A549 (cell line): ENCODE measurements around the gene CFAP46. TPM values are rescaled to one million over a fixed set of nuclear protein-coding genes. Genes with fewer than 3 reads are reported as not detected.

Source experiments
- ATAC-seq, 2 experiments: fragments of 200-7000 bp in 1 of 2; fragments of >200 bp in 1 of 2; cut with Nextera tagmentation in 1 of 2; cut with Tn5 transposase in 1 of 2; 3 replicates each; pipeline versions ENCODE4 v1.8.0 to v1.9.1; 2018 to 2020; ENCODE audit warnings: mild to moderate bottlenecking in 1 of 2, moderate library complexity in 1 of 2
- CTCF ChIA-PET: fragments of 300-600 bp; sonication (Branson Sonifier 250); formaldehyde crosslinking; extraction: SDS; loops from one replicate; lab custom pipeline; 2021; ENCODE audit warnings: antibody characterized with exemption, inconsistent platforms; lab: Yijun Ruan, JAX
- POLR2A ChIA-PET: fragments of 350-600 bp; formaldehyde crosslinking; extraction: SDS; loops from one replicate; lab custom pipeline; 2021; ENCODE audit warnings: antibody characterized with exemption, inconsistent platforms; lab: Yijun Ruan, JAX
- DNase-seq, 2 experiments: peaks; one replicate each; pipeline versions ENCODE4 v3.0.0 to v3.0.0-alpha.2; 2011 to 2016; ENCODE audit warnings: low read depth in 1 of 2, low spot score in 1 of 2
- FAIRE-seq: peaks from 2 replicates; lab custom pipeline; 2011; peaks lifted over from hg19 to GRCh38; lab: Jason Lieb, UNC
- H3K27ac ChIP-seq, 2 experiments: fragments of >200 bp; sonication (Bioruptor Twin); formaldehyde crosslinking; 3 replicates each; pipeline ENCODE4 v1.5.1; 2016 to 2017
- H3K4me1 ChIP-seq: fragments of >200 bp; sonication (Bioruptor Twin); formaldehyde crosslinking; 3 replicates; pipeline ENCODE4 v1.6.1; 2016
- H3K4me2 ChIP-seq: fragments of >200 bp; sonication (Bioruptor Twin); formaldehyde crosslinking; 3 replicates; pipeline ENCODE4 v1.6.1; 2016
- H3K4me3 ChIP-seq: fragments of >200 bp; sonication (Bioruptor Twin); formaldehyde crosslinking; 3 replicates; pipeline ENCODE4 v1.5.1; 2016
- H3K9me3 ChIP-seq: fragments of >200 bp; sonication (Bioruptor Twin); formaldehyde crosslinking; 3 replicates; pipeline ENCODE4 v1.6.1; 2016
- ATOH8 ChIP-seq: fragments of 250-450 bp; sonication (Bioruptor Pico); IDR thresholded peaks from 2 replicates; pipeline ENCODE4 v1.5.0; 2020; ENCODE audit warnings: low read depth, mild to moderate bottlenecking, moderate library complexity
- CTCF ChIP-seq: fragments of >200 bp; sonication (Bioruptor Twin); formaldehyde crosslinking; IDR thresholded peaks from 3 replicates; pipeline ENCODE4 v1.5.1; 2016
- E2F6 ChIP-seq: IDR thresholded peaks from 2 replicates; pipeline ENCODE4 v1.6.1; 2012; ENCODE audit warnings: low read depth, borderline replicate concordance
- ESRRA ChIP-seq: fragments of 150-350 bp; IDR thresholded peaks from 2 replicates; pipeline ENCODE4 v1.6.1; 2014; ENCODE audit warnings: mild to moderate bottlenecking, low read length, borderline replicate concordance
- FOSB ChIP-seq: fragments of 250-450 bp; sonication (Bioruptor Pico); IDR thresholded peaks from 2 replicates; pipeline ENCODE4 v1.5.0; 2020; ENCODE audit warnings: mild to moderate bottlenecking, moderate library complexity
- FOXS1 ChIP-seq: fragments of 250-450 bp; sonication (Bioruptor Pico); IDR thresholded peaks from 2 replicates; pipeline ENCODE4 v1.5.0; 2020; ENCODE audit warnings: mild to moderate bottlenecking, moderate library complexity
- GATA3 ChIP-seq: IDR thresholded peaks from 2 replicates; pipeline ENCODE4 v1.6.1; 2012; ENCODE audit warnings: borderline replicate concordance
- HDAC2 ChIP-seq: fragments of 200-600 bp; sonication (generic); IDR thresholded peaks from 2 replicates; pipeline ENCODE4 v1.6.1; 2016
- HES2 ChIP-seq: fragments of >200 bp; sonication (Bioruptor Twin); formaldehyde crosslinking; IDR thresholded peaks from 2 replicates; pipeline ENCODE4 v1.6.1; 2016
- HEYL ChIP-seq: fragments of 250-450 bp; sonication (Bioruptor Pico); IDR thresholded peaks from 2 replicates; pipeline ENCODE4 v1.8.0; 2021; ENCODE audit warnings: mild to moderate bottlenecking, moderate library complexity
- HOXA7 ChIP-seq: fragments of 250-450 bp; sonication (Bioruptor Pico); IDR thresholded peaks from 2 replicates; pipeline ENCODE4 v1.5.0; 2020; ENCODE audit warnings: mild to moderate bottlenecking, moderate library complexity
- JUN ChIP-seq, 2 experiments: fragments of >200 bp; sonication (Bioruptor Twin); formaldehyde crosslinking; IDR thresholded peaks; 2 replicates in 1 of 2; 3 replicates in 1 of 2; pipeline ENCODE4 v1.6.1; 2016 to 2017
- JUNB ChIP-seq: fragments of >200 bp; sonication (Bioruptor Twin); formaldehyde crosslinking; IDR thresholded peaks from 2 replicates; pipeline ENCODE4 v1.6.1; 2016
- MAFK ChIP-seq: fragments of 450-650 bp; IDR thresholded peaks from 2 replicates; pipeline ENCODE4 v1.6.1; 2014; ENCODE audit not compliant: partially characterized antibody
- MAX ChIP-seq: IDR thresholded peaks from 2 replicates; pipeline ENCODE4 v1.6.1; 2012
- MAZ ChIP-seq: fragments of 150-350 bp; IDR thresholded peaks from 2 replicates; pipeline ENCODE4 v1.6.1; 2014; ENCODE audit warnings: antibody characterized with exemption, low read depth, low read length, borderline replicate concordance
- MYC ChIP-seq: IDR thresholded peaks from 2 replicates; pipeline ENCODE4 v1.6.1; 2012; ENCODE audit warnings: mild to moderate bottlenecking, inconsistent platforms, low read length, improper control_type of control experiment, borderline replicate concordance
- NFE2L2 ChIP-seq: fragments of 150-350 bp; conservative IDR thresholded peaks from 2 replicates; pipeline ENCODE4 v1.6.1; 2014; ENCODE audit warnings: low read length
- NR3C1 ChIP-seq: fragments of >200 bp; sonication (Bioruptor Twin); formaldehyde crosslinking; IDR thresholded peaks from 3 replicates; pipeline ENCODE4 v1.6.1; 2017
- PBX3 ChIP-seq: IDR thresholded peaks from 2 replicates; pipeline ENCODE4 v1.6.1; 2012
- PHF8 ChIP-seq: fragments of 200-600 bp; sonication (generic); IDR thresholded peaks from 2 replicates; pipeline ENCODE4 v1.6.1; 2016; ENCODE audit warnings: low read depth, mild to moderate bottlenecking, antibody characterized with exemption, moderate library complexity, borderline replicate concordance
- POLR2A ChIP-seq: IDR thresholded peaks from 2 replicates; pipeline ENCODE4 v1.6.1; 2012; ENCODE audit warnings: mild to moderate bottlenecking, low read length
- RARB ChIP-seq: fragments of 250-450 bp; sonication (Bioruptor Pico); IDR thresholded peaks from 2 replicates; pipeline ENCODE4 v1.8.0; 2021; ENCODE audit warnings: mild to moderate bottlenecking, moderate library complexity
- RCOR1 ChIP-seq: fragments of 150-350 bp; IDR thresholded peaks from 2 replicates; pipeline ENCODE4 v1.6.1; 2014; ENCODE audit warnings: antibody characterized with exemption, low read length, low read depth
- RNF2 ChIP-seq: fragments of 200-600 bp; sonication (generic); IDR thresholded peaks from 2 replicates; pipeline ENCODE4 v1.6.1; 2016; ENCODE audit warnings: low read depth, mild to moderate bottlenecking, antibody characterized with exemption, moderate library complexity, borderline replicate concordance
- SREBF2 ChIP-seq: fragments of 450-650 bp; IDR thresholded peaks from 2 replicates; pipeline ENCODE4 v1.6.1; 2014; ENCODE audit warnings: mild to moderate bottlenecking, moderate library complexity
- TFCP2L1 ChIP-seq: fragments of 250-450 bp; sonication (Bioruptor Pico); IDR thresholded peaks from 2 replicates; pipeline ENCODE4 v1.5.0; 2021; ENCODE audit warnings: mild to moderate bottlenecking
- TP53 ChIP-seq: fragments of 250-450 bp; sonication (Bioruptor Pico); IDR thresholded peaks from 2 replicates; pipeline ENCODE4 v1.5.0; 2021; ENCODE audit warnings: mild to moderate bottlenecking, moderate library complexity
- ZSCAN20 ChIP-seq: fragments of 250-450 bp; sonication (Bioruptor Pico); IDR thresholded peaks from 2 replicates; pipeline ENCODE4 v1.8.0; 2022; ENCODE audit warnings: mild to moderate bottlenecking, moderate library complexity
- WGBS: methylation state at CpG from one replicate; pipeline ENCODE4 v1.1.6; 2017; ENCODE audit errors: missing lambda C conversion rate; 5-methylcytosine and 5-hydroxymethylcytosine counted together
- polyA plus RNA-seq, 4 experiments: library from polyadenylated mRNA; depleted of rRNA in 3 of 4; stranded (reverse); fragments of >200 nt; fragmentation: RNase III in 1 of 4; extraction: RNeasy Plus Mini Kit Qiagen cat#74134 plus additional on column Dnase treatment in 1 of 4; gene quantifications; 2 replicates in 3 of 4; 3 replicates in 1 of 4; pipeline ENCODE4 v1.2.3, GENCODE V29; 2011 to 2017

The CFAP46 gene
- polyA plus RNA-seq, 2 of the 4 experiments (the other 2 are of a cell fraction), result 0.88 to 1.8 TPM

GRCh38 chr10:132850246-132850645, 92.1 kb downstream of the CFAP46 start:
- no peak for TF ChIP-seq JUN (IDR thresholded peaks at IDR 0.05)
- no peak for TF ChIP-seq PHF8
- TF ChIP-seq NFE2L2, result no peak
- TF ChIP-seq MYC, result no peak
- no peak for TF ChIP-seq JUNB
- TF ChIP-seq HES2, result no peak
- CTCF ChIA-PET, result interaction anchor here (0.8 to 1.8 kb wide), 4 partner anchors 10 to 195 kb away, joined by 3 to 6 read pairs (median 4); no protein-coding TSS in a partner anchor
- H3K4me3 ChIP-seq, result no peak overlapping the region
- no peak overlapping the region for H3K27ac ChIP-seq
- H3K4me1 ChIP-seq, result no peaks in the 10 kb centered on the region
- ATAC-seq (no peak), DNase-seq (no peak), FAIRE-seq (no peak)
- H3K4me2 ChIP-seq, result no peak overlapping the region
- 54% methylated on average over 6 of the region's 15 CpGs for WGBS
- POLR2A ChIA-PET, result no interaction called here
- H3K9me3 ChIP-seq, result peaks cover 17% of the 10 kb centered on the region; the same call in 2 of the 3 replicates

- no peak overlapping the region for H3K27ac ChIP-seq
- CTCF ChIA-PET, result interaction anchor here (1.2 to 1.8 kb wide), 3 partner anchors 11 to 195 kb away, joined by 4 to 6 read pairs (median 4); no protein-coding TSS in a partner anchor
- no peak for TF ChIP-seq POLR2A
- no peak for TF ChIP-seq TP53
- no peak for TF ChIP-seq MAZ
- TF ChIP-seq E2F6, result no peak
- TF ChIP-seq ATOH8 (CRISPR knock-in tag), result no peak
- no peak for TF ChIP-seq JUN (IDR thresholded peaks at IDR 0.05)
- no peak for TF ChIP-seq ESRRA
- no peak for TF ChIP-seq PBX3
- TF ChIP-seq HDAC2, result no peak
- no peak for TF ChIP-seq RCOR1
- TF ChIP-seq NR3C1, result no peak
- no peak for TF ChIP-seq RNF2
- no peak for TF ChIP-seq ZSCAN20 (CRISPR knock-in tag)
- no peak for TF ChIP-seq MAX
- TF ChIP-seq HOXA7 (CRISPR knock-in tag), result no peak
- no peak for TF ChIP-seq FOSB (CRISPR knock-in tag)
- TF ChIP-seq, all 56 proteins: peak for 0
- Histone ChIP-seq H3K4me2 (no peak overlapping the region), H3K4me1 (no peaks in the 10 kb centered on the region), H3K9me3 (peaks cover 17% of the 10 kb centered on the region; the same call in 2 of the 3 replicates), H3K4me3 (no peak overlapping the region)
- POLR2A ChIA-PET, result no interaction called here
- ATAC-seq, result no peak
- no peak for FAIRE-seq
- DNase-seq, result no peak
- 94% methylated on average over 10 of the region's 19 CpGs for WGBS
Observed at GRCh38 chr10:132849546-132850031, 92.8 kb downstream of the CFAP46 start.

- FAIRE-seq, result no peak
- Histone ChIP-seq H3K4me1 (no peaks in the 10 kb centered on the region), H3K27ac (no peak overlapping the region), H3K4me2 (no peak overlapping the region), H3K4me3 (no peak overlapping the region), H3K9me3 (peaks cover 17% of the 10 kb centered on the region; the same call in 2 of the 3 replicates)
- TF ChIP-seq PHF8, result no peak
- TF ChIP-seq MAFK, result no peak
- no peak for TF ChIP-seq CTCF
- no peak for TF ChIP-seq GATA3
- no peak for TF ChIP-seq RARB (CRISPR knock-in tag)
- no peak for TF ChIP-seq JUNB
- no peak for TF ChIP-seq FOXS1 (CRISPR knock-in tag)
- no peak for TF ChIP-seq SREBF2
- no peak for TF ChIP-seq HEYL (CRISPR knock-in tag)
- TF ChIP-seq TFCP2L1 (CRISPR knock-in tag), result no peak
- TF ChIP-seq MYC, result no peak
- no peak for TF ChIP-seq ESRRA
- no peak for TF ChIP-seq POLR2A
- CTCF ChIA-PET, result interaction anchor here (0.7 to 1.6 kb wide), 3 partner anchors 12 to 194 kb away, joined by 3 to 4 read pairs (median 4); no protein-coding TSS in a partner anchor
- POLR2A ChIA-PET, result no interaction called here
- no peak for ATAC-seq
- DNase-seq, result no peak
- WGBS, result 63% methylated on average over 12 of the region's 21 CpGs
Observed at GRCh38 chr10:132848951-132849545, 93.3 kb downstream of the CFAP46 start.
